Neural crest cell (in vitro differentiated cells): ENCODE measurements around the gene TCF15. TPM values are rescaled to one million over a fixed set of nuclear protein-coding genes. Genes with fewer than 3 reads are reported as not detected.

ENCODE experiments used
- DNase-seq: peaks from one replicate; pipeline ENCODE4 v3.0.0; 2021; ENCODE audit warnings: low read depth, mixed read lengths, low spot score
- H3K27ac Mint-ChIP-seq: one replicate; pipeline ENCODE4 v1.8.0; 2021; ENCODE audit warnings: mild to moderate bottlenecking, mixed read lengths; ENCODE audit not compliant: unreplicated experiment
- H3K27me3 Mint-ChIP-seq: 2 replicates; pipeline ENCODE4 v1.8.0; 2021; ENCODE audit warnings: low read depth, mild to moderate bottlenecking, mixed read lengths
- H3K36me3 Mint-ChIP-seq: 2 replicates; pipeline ENCODE4 v1.8.0; 2021; ENCODE audit warnings: low read depth, mild to moderate bottlenecking, mixed read lengths
- H3K4me1 Mint-ChIP-seq: 2 replicates; pipeline ENCODE4 v1.8.0; 2021; ENCODE audit warnings: mixed read lengths
- H3K4me3 Mint-ChIP-seq: one replicate; pipeline ENCODE4 v1.8.0; 2021; ENCODE audit warnings: mild to moderate bottlenecking, mixed read lengths
- H3K9me3 Mint-ChIP-seq: 2 replicates; pipeline ENCODE4 v1.8.0; 2021; ENCODE audit warnings: mixed read lengths
- CTCF ChIP-seq: fragments of 200-600 bp; sonication (generic); conservative IDR thresholded peaks from 2 replicates; pipeline ENCODE4 v1.5.0; 2021; ENCODE audit warnings: antibody characterized with exemption, mild to moderate bottlenecking
- total RNA-seq: library from RNA; stranded (reverse); gene quantifications from 2 replicates; pipeline ENCODE4 v1.2.1, GENCODE V29; 2021

The TCF15 gene
- total RNA-seq, 1 donor from 2014 or later: 0.61 TPM

- Mint-ChIP-seq H3K9me3 (peaks cover 4% of the 10 kb centered on the region), H3K4me1 (peaks cover 4% of the 10 kb centered on the region), H3K27ac (no peak overlapping the region), H3K4me3 (no peak overlapping the region), H3K27me3 (peaks cover 68% of the 10 kb centered on the region), H3K36me3 (peaks cover 2% of the 10 kb centered on the region)
- TF ChIP-seq CTCF: no peak
- DNase-seq: no peak
These were observed 5.4 kb upstream of the TCF15 start for GRCh38 chr20:615514-615913.

GRCh38 chr20:611843-612185 lies 1.7 kb upstream of the TCF15 start:
- DNase-seq: no peak
- Mint-ChIP-seq H3K27me3 (peaks cover 80% of the 10 kb centered on the region), H3K27ac (no peak overlapping the region), H3K4me3 (no peak overlapping the region), H3K4me1 (peaks cover 4% of the 10 kb centered on the region), H3K9me3 (no peaks in the 10 kb centered on the region), H3K36me3 (no peaks in the 10 kb centered on the region)
- TF ChIP-seq CTCF: no peak

- no peak for TF ChIP-seq CTCF
- Mint-ChIP-seq H3K4me3 (no peak overlapping the region), H3K36me3 (no peaks in the 10 kb centered on the region), H3K4me1 (peaks cover 4% of the 10 kb centered on the region), H3K9me3 (no peaks in the 10 kb centered on the region), H3K27me3 (peaks cover 79% of the 10 kb centered on the region), H3K27ac (no peak overlapping the region)
- no peak for DNase-seq
These were observed 1.1 kb upstream of the TCF15 start for GRCh38 chr20:611047-611842.

- DNase-seq: no peak
- Mint-ChIP-seq H3K27ac (no peak overlapping the region), H3K9me3 (no peaks in the 10 kb centered on the region), H3K36me3 (no peaks in the 10 kb centered on the region), H3K27me3 (peaks cover 78% of the 10 kb centered on the region), H3K4me1 (peaks cover 12% of the 10 kb centered on the region), H3K4me3 (no peak overlapping the region)
- no peak for TF ChIP-seq CTCF
These were observed 641 bp downstream of the TCF15 start for GRCh38 chr20:609371-609964.

- H3K9me3 Mint-ChIP-seq: no peaks in the 10 kb centered on the region
- peaks cover 76% of the 10 kb centered on the region for H3K27me3 Mint-ChIP-seq
- no peak overlapping the region for H3K27ac Mint-ChIP-seq
- no peak for TF ChIP-seq CTCF
- H3K4me3 Mint-ChIP-seq: no peak overlapping the region
- H3K4me1 Mint-ChIP-seq: peaks cover 17% of the 10 kb centered on the region
- no peak for DNase-seq
- H3K36me3 Mint-ChIP-seq: no peaks in the 10 kb centered on the region
These were observed 1.1 kb downstream of the TCF15 start for GRCh38 chr20:608970-609369.
